ENCODE measurements around the gene RXRA.
"Not testable (repeated sequence)": the region's sequence is repeated elsewhere in the genome, so short reads cannot be mapped to it uniquely, and the experiment has no call there.

RXRA gene

GRCh38 chr9:134294153-134295071 is 31.8 kb upstream of the RXRA start:
- no peak for DNase-seq

DNA sequence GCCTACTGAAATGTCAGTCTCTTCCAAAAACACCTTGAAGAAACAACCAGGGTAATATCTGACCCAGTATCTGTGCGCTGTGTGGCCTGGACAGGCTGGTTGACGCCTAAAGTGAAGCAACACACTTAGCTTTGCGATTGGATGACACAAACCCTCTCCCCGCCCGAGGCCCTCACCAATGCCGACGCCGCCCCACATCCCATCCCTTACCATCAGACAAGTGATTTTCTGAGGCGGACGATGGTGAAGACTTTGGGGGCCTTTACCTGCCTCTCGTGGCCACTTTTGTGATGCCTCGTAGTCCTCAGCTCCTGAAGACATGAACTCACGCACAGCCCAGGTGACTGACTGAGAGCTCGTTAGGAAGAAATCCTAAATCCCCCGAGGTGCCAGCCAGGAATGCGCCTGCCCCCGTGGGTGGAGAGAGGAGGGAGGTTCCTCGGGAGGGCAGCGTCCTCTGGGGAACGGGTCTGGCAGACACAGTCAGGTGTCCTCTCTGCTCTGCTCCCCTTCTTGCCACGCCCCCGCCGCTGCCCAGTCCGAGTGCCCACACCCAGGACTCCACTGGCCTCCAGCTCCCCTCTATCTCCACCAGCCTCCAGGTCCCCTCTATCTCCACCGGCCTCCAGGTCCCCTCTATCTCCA is 31.0 kb upstream of the RXRA start:
- DNase-seq = no peak

- DNase-seq = no peak
Observed at GRCh38 chr9:134295746-134296250, 30.5 kb upstream of the RXRA start.

- DNase-seq = no peak
Observed at GRCh38 chr9:134296301-134297082, 29.8 kb upstream of the RXRA start.

DNA sequence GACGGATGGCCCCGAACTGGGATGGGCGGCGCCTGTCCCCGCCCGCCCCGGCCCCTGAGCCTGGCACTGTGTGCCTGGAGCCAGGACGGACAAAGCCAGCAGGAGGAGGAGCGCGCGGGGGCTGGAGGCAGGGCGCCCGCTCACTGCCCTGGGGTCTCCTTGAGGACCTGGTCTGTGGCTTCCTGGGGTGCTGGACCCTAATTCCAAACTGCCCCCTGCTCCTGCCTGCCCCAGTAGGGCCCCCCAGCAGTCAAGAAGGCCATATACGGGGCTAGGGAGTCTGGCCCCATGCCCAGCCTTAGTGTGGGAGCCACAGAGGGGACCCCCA is 29.2 kb upstream of the RXRA start:
- no peak for DNase-seq

GRCh38 chr9:134297576-134297975 is 28.7 kb upstream of the RXRA start:
- DNase-seq = no peak

GRCh38 chr9:134298000-134298399 is 28.3 kb upstream of the RXRA start:
- no peak for DNase-seq

- no peak for DNase-seq
Observed at GRCh38 chr9:134299068-134299467, 27.2 kb upstream of the RXRA start.

DNA sequence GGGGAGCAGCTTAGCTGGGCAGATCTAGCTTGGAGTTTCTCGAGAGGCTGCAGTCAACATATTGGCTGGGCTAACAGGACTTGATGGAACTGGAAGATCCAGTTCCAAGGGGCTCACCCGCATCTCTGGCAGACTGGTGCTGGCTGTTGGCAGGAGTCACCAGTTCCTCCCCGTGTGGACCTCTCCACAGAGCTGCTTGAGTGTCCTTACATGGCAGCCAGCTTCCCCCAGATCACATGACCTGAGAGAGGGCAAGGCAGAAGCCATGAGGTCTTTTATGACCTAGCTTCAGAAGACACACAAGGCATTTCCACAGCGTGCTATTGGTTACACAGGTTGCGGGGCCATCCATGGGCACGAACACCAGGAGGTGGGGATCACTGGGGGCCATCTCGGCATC is 26.4 kb upstream of the RXRA start:
- DNase-seq = no peak

DNA sequence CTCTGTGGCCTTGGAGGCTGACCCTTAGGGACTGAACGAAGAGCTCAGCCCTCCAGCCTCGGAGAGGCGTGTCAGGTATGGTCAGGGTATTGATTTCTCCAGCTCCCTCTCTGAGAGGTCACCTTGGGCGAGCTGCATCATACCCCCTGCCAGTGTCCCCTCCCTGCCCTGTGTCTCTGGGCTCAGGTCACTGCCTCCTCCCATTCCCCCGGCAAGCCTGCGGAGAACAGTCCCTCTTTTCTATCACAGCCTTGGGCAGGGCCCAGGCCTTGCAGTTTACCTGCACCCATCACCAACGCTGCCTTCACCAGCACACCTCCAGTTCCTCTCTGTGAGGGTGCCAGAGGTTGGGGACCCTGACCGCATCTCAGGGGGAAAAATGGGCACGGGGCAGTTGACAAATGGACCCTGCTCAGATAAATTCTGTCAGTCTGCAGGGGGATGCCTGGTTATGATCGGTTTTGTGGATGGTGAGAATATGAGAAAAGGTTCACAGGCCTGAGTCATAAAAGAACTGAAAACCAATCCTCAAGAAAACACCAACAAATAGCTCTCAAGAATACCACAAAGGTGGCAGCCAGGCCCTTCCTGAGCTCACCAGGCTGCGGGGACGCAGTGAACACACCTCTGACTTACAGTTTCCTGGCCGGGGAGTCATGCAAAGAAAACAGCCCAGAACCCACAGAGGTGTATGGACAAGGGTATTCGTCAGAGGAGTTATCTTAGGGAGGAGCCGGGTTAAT is 24.7 kb upstream of the RXRA start:
- DNase-seq = no peak

DNA sequence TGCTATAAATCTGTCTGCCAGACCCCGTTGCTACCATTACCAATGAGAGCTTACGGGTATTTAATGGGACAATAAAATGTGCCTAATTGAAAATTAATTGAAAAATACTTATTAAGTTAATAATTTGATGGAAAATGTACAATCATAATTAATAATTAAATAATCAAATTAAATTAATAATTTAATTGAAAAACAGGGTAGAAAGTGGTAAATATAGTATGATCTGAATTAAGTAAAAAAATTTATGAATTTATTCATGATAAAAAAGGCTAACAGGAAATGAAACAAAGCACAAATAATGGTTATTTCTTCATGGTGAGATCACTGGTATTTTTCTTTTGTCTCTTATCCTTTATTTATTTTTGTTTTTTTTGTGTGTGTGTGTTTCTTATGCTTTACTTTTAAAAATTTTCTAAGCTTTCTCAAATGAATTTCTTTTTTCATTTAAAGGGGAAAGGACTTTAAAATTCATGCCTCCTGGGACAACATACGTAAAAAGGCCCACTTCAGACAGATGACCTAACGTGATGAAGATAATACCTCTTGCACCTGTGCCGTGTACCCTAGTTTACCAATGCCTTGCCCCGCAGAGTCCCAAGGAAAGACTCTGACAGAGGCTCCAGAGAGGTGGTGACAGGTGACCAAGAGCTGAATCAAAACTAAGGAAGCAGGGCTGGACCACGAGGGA is 24.0 kb upstream of the RXRA start:
- no peak for DNase-seq

- DNase-seq = no peak
Observed at GRCh38 chr9:134303601-134304000, 22.7 kb upstream of the RXRA start.

- no peak for DNase-seq
Observed at GRCh38 chr9:134304261-134304660, 22.0 kb upstream of the RXRA start.

GRCh38 chr9:134304690-134305089 is 21.6 kb upstream of the RXRA start:
- no peak for DNase-seq

GRCh38 chr9:134305533-134305932 is 20.7 kb upstream of the RXRA start:
- DNase-seq = no peak

DNA sequence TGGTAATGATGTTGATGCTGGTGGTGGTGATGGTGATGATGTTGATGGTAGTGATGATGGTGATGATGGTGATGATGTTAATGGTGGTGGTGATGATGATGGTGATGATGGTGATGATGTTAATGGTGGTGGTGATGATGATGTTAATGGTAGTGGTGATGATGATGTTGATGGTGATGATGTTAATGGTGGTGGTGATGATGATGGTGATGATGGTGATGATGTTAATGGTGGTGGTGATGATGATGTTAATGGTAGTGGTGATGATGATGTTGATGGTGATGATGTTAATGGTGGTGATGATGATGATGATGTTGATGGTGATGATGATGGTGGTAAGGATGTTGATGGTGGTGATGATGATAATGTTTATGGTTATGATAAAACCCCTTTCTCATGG is 20.2 kb upstream of the RXRA start:
- not testable (repeated sequence) for DNase-seq

DNA sequence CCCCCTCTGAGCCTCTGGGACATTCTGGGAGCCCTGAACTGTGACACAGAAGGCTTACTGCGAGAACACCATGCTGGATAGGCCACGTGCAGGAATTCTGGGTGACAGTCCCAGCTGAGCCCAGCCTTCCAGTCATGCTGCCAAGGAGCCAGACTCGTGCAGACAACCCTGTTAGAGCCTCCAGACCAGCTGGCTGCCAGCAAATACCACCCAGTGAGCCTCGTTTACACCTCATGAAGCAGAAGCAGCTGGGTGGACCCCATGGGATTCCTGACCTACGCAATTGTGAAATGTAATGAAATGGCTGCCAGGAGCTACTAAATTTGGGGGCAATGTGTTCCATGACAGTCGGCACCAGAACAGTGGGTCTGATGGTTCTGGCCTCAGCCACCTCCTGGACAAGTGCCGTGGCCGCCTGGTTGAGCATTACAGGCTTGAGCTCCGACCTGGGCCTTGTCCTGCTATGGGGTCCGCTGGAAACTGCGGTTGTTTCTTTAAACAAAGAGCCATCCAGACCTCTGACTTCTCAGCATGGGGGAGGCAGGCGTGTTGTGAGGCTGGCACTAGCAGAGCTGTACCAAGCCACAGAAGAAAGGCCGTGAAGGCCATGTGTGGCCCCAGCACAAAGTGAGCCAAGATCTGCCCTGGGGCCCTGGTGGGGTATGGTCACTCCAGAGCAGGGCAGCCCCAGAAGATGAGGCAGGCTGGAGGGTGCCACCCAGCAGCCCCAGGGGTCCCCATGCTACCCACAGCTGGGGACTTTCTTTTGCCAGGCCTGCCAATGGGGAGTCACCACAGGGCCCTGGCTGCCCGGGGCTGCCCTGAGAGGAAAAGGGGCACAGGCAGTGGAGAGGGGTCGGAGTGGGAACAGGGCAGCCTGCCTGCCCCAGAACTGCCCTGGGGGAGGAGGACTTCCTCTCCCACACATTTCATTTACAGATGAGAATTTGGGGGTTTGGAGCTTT is 19.3 kb upstream of the RXRA start:
- DNase-seq = no peak

- no peak for DNase-seq
Observed at GRCh38 chr9:134307674-134308638, 18.3 kb upstream of the RXRA start.

DNA sequence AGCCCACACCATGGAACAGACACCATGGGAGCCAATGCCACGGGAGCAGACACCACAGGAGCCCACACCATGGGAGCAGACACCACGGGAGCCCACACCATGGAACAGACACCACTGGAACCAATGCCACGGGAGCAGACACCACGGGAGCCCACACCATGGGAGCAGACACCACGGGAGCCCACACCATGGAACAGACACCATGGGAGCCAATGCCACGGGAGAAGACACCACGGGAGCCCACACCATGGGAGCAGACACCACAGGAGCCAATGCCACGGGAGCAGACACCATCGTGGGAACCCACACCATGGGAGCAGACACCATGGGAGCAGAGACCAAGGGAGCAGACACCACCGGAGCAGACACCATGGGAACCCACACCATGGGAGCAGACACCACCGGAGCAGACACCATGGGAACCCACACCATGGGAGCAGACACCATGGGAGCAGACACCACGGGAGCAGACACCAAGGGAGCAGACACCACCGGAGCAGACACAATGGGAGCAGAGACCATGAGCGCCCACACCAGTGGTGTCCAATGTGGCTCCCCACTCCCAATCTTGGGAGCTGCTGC is 17.5 kb upstream of the RXRA start:
- not testable (repeated sequence) for DNase-seq
